ENCODE data around the gene CACNA1C. TPM values are rescaled to one million over a fixed set of nuclear protein-coding genes. Genes with fewer than 3 reads are reported as not detected.

CACNA1C gene
- total and polyA plus RNA-seq, 2 donors (not counting 1 experiment from before 2014, with no cell fraction given) = 7.6 to 11.4 TPM

- no peaks in the 10 kb centered on the region for H3K9me3 ChIP-seq (ENCODE audit: control insufficient read depth, insufficient read depth, low read depth, low read length)
- no peak overlapping the region for H2AFZ ChIP-seq (ENCODE audit: low read length)
- H3K27ac ChIP-seq (ENCODE audit: insufficient read depth, low read length) = peak overlapping the region; percentile 19
- no peaks in the 10 kb centered on the region for H4K20me1 ChIP-seq (ENCODE audit: control insufficient read depth, extremely low read depth, insufficient read depth, low read length)
- H3K36me3 ChIP-seq (ENCODE audit: control insufficient read depth, insufficient read depth, low read length) = no peaks in the 10 kb centered on the region
- H3K79me2 ChIP-seq (ENCODE audit: control insufficient read depth, insufficient read depth, low read length) = no peaks in the 10 kb centered on the region
- H3K4me1 ChIP-seq (ENCODE audit: control insufficient read depth, extremely low read depth, insufficient read depth, low read length) = peaks cover 9% of the 10 kb centered on the region
- peak; percentile 82 to 90 for DNase-seq (ENCODE audit: low read depth in 2 of 2)
- peak overlapping the region; percentile 52 for H3K4me2 ChIP-seq (ENCODE audit: extremely low read depth, insufficient read depth, low read length)
- H3K27me3 ChIP-seq (ENCODE audit: control insufficient read depth, insufficient read depth, low read length) = no peaks in the 10 kb centered on the region
- no peak overlapping the region for H3K9ac ChIP-seq (ENCODE audit: insufficient read depth, low read length)
- TF ChIP-seq CTCF (conservative IDR thresholded peaks at IDR 0.05 in 1 of 2, IDR thresholded peaks at IDR 0.05 in 1 of 2; ENCODE audit: low read depth in 1 of 2, low read length in 2 of 2) = no peak
- TF ChIP-seq EZH2 (IDR thresholded peaks at IDR 0.05; ENCODE audit: low read length, missing control alignments) = no peak
- no peak overlapping the region for H3K4me3 ChIP-seq (replicated peaks in 1 of 4; ENCODE audit: control extremely low read depth in 1 of 4, insufficient read depth in 1 of 4, low read depth in 3 of 4, low read length in 4 of 4)
Measured at GRCh38 chr12:2256453-2256852, 203.7 kb downstream of the CACNA1C start.

- H3K36me3 ChIP-seq (ENCODE audit: control insufficient read depth, insufficient read depth, low read length) = no peaks in the 10 kb centered on the region
- peak overlapping the region; percentile 19 for H3K27ac ChIP-seq (ENCODE audit: insufficient read depth, low read length)
- TF ChIP-seq CTCF (conservative IDR thresholded peaks at IDR 0.05 in 1 of 2, IDR thresholded peaks at IDR 0.05 in 1 of 2; ENCODE audit: low read depth in 1 of 2, low read length in 2 of 2) = no peak
- no peak for TF ChIP-seq EZH2 (IDR thresholded peaks at IDR 0.05; ENCODE audit: low read length, missing control alignments)
- H4K20me1 ChIP-seq (ENCODE audit: control insufficient read depth, extremely low read depth, insufficient read depth, low read length) = no peaks in the 10 kb centered on the region
- H2AFZ ChIP-seq (ENCODE audit: low read length) = no peak overlapping the region
- H3K9ac ChIP-seq (ENCODE audit: insufficient read depth, low read length) = no peak overlapping the region
- H3K4me1 ChIP-seq (ENCODE audit: control insufficient read depth, extremely low read depth, insufficient read depth, low read length) = peaks cover 13% of the 10 kb centered on the region
- H3K27me3 ChIP-seq (ENCODE audit: control insufficient read depth, insufficient read depth, low read length) = no peaks in the 10 kb centered on the region
- no peak overlapping the region for H3K4me3 ChIP-seq (replicated peaks in 1 of 4; ENCODE audit: control extremely low read depth in 1 of 4, insufficient read depth in 1 of 4, low read depth in 3 of 4, low read length in 4 of 4)
- no peaks in the 10 kb centered on the region for H3K79me2 ChIP-seq (ENCODE audit: control insufficient read depth, insufficient read depth, low read length)
- DNase-seq (ENCODE audit: low read depth in 2 of 2) = peak; percentile 66 to 84
- H3K4me2 ChIP-seq (ENCODE audit: extremely low read depth, insufficient read depth, low read length) = no peak overlapping the region
- H3K9me3 ChIP-seq (ENCODE audit: control insufficient read depth, insufficient read depth, low read depth, low read length) = no peaks in the 10 kb centered on the region
Measured at GRCh38 chr12:2256915-2257314, 204.1 kb downstream of the CACNA1C start.

GRCh38 chr12:2258025-2258424 lies 205.2 kb downstream of the CACNA1C start:
- no peaks in the 10 kb centered on the region for H3K9me3 ChIP-seq (ENCODE audit: control insufficient read depth, insufficient read depth, low read depth, low read length)
- H3K4me1 ChIP-seq (ENCODE audit: control insufficient read depth, extremely low read depth, insufficient read depth, low read length) = peaks cover 15% of the 10 kb centered on the region
- no peaks in the 10 kb centered on the region for H3K79me2 ChIP-seq (ENCODE audit: control insufficient read depth, insufficient read depth, low read length)
- no peaks in the 10 kb centered on the region for H3K36me3 ChIP-seq (ENCODE audit: control insufficient read depth, insufficient read depth, low read length)
- no peaks in the 10 kb centered on the region for H3K27me3 ChIP-seq (ENCODE audit: control insufficient read depth, insufficient read depth, low read length)
- H3K4me2 ChIP-seq (ENCODE audit: extremely low read depth, insufficient read depth, low read length) = no peak overlapping the region
- H4K20me1 ChIP-seq (ENCODE audit: control insufficient read depth, extremely low read depth, insufficient read depth, low read length) = no peaks in the 10 kb centered on the region
- H2AFZ ChIP-seq (ENCODE audit: low read length) = no peak overlapping the region
- H3K4me3 ChIP-seq (replicated peaks in 1 of 4; ENCODE audit: control extremely low read depth in 1 of 4, insufficient read depth in 1 of 4, low read depth in 3 of 4, low read length in 4 of 4) = no peak overlapping the region
- H3K9ac ChIP-seq (ENCODE audit: insufficient read depth, low read length) = no peak overlapping the region
- TF ChIP-seq EZH2 (IDR thresholded peaks at IDR 0.05; ENCODE audit: low read length, missing control alignments) (no peak), CTCF (conservative IDR thresholded peaks at IDR 0.05 in 1 of 2, IDR thresholded peaks at IDR 0.05 in 1 of 2; ENCODE audit: low read depth in 1 of 2, low read length in 2 of 2) (no peak)
- no peak overlapping the region for H3K27ac ChIP-seq (ENCODE audit: insufficient read depth, low read length)
- DNase-seq (ENCODE audit: low read depth in 2 of 2) = peak in 1 of 2 donors; percentile 43
